ENCODE measurements around the gene AHNAK2.
"Not testable (repeated sequence)": the region's sequence is repeated elsewhere in the genome, so short reads cannot be mapped to it uniquely, and the experiment has no call there.

Gene AHNAK2

DNA sequence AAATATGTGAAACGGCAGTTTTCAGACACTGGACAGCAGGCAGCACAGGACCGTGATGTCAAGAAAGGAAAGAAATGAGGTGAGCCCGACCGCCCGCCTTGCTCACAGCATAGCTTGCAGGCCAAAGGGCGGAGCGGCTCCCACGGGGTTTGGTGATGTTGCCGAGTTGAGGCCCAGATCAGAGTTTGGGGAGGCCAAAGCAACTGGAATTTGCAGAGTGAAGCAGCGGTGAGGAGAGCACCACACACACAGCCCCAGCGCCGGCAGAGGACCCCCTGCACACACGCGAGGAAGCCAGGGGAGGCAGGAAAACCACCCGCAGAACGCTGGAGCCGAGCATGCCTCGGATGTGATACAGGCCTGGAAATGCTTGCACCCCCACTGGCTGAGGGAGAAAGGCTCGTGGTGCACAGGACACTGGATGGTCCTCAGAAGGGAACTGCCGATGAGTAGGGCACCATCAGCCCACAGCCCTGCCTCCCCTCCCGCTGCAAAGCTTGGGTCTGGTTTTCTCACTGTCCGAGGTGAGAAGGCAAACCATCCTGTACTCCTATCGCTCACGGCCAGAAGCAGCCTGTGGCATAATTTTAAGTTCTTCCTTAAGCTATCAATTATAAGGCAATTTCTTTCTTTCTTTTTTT is 79.2 kb downstream of the AHNAK2 start:
- no peak for DNase-seq (ENCODE audit: low read depth, low spot score)

- no peak for DNase-seq (ENCODE audit: low read depth, low spot score)
These were observed 80.0 kb downstream of the AHNAK2 start for GRCh38 chr14:104898195-104898558.

GRCh38 chr14:104897330-104898194 is 80.6 kb downstream of the AHNAK2 start:
- DNase-seq (ENCODE audit: low read depth, low spot score), result no peak

DNA sequence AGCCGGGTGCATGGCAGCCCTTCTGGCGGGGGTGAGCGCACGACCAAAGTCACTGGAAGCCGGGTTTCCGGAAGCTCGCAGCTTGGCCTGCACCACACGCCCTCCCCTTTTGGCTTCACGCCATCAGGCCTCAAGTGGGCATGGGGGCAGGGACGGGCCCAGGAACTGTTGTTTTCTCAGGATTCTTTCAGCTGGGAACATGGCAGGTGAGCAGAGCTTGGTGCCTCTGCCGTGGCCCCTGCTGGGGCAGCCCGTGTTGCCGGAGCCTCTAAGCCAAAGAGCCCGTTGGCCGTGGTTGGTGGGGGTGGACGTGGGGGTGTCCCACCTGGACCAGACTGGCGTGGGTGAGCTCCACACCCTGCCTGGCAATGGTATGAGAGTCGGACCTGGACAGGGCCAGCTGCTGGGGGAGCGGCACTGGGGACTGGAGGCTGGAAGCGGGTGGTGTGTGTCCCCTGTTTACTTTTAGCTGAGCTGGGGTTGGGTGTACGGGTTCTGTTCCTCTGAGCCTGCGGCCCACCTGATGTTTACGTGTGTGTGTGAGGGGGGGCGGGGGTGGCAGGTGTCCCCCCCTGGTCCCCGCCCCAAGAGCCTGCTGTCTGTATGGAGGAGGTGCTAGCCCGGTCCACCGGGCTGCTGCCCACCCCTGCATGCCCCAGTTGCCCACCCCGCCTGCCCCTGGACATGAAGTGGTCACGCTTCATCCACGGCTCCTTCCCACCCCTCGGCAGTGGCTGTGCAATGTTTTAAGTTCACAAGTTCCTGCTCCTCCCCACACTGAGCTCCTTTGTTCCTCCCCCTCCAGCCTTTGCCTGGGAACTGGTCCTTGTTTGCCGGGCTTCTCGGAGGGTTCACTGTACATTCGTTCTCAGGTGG is 82.2 kb downstream of the AHNAK2 start:
- no peak for DNase-seq (ENCODE audit: low read depth, low spot score)

GRCh38 chr14:104895207-104895785 is 82.9 kb downstream of the AHNAK2 start:
- DNase-seq (ENCODE audit: low read depth, low spot score), result no peak

GRCh38 chr14:104894331-104895206 is 83.6 kb downstream of the AHNAK2 start:
- DNase-seq (ENCODE audit: low read depth, low spot score), result no peak

- DNase-seq (ENCODE audit: low read depth, low spot score), result no peak
These were observed 84.6 kb downstream of the AHNAK2 start for GRCh38 chr14:104893435-104894207.

- DNase-seq (ENCODE audit: low read depth, low spot score), result no peak
These were observed 85.4 kb downstream of the AHNAK2 start for GRCh38 chr14:104892531-104893434.

GRCh38 chr14:104891664-104892530 is 86.3 kb downstream of the AHNAK2 start:
- DNase-seq (ENCODE audit: low read depth, low spot score), result no peak

DNA sequence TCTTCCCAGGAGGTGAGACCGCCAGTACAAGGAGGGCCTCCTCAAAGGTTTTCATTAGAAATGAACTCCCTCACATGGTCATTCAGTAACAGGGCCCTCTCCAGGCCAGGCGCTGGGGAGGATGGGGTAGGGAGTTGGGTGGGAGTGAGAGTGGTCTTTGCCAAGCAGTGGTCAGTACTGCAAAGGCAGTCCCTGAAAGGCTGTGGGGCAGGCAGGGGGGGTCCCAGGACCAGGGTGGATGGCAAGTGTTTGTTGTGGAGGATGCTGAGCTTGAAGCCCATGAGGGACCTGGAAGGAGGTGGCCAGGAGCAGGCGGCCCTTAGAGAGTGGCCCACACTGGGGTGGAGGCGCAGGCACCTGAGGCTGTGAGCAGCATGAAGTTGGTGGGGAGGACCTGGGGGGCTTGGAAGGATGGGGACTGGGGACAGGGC is 87.0 kb downstream of the AHNAK2 start:
- no peak for DNase-seq (ENCODE audit: low read depth, low spot score)

GRCh38 chr14:104890292-104890691 is 87.9 kb downstream of the AHNAK2 start:
- DNase-seq (ENCODE audit: low read depth, low spot score), result not testable (repeated sequence)

- no peak for DNase-seq (ENCODE audit: low read depth, low spot score)
These were observed 88.8 kb downstream of the AHNAK2 start for GRCh38 chr14:104889375-104889757.

DNA sequence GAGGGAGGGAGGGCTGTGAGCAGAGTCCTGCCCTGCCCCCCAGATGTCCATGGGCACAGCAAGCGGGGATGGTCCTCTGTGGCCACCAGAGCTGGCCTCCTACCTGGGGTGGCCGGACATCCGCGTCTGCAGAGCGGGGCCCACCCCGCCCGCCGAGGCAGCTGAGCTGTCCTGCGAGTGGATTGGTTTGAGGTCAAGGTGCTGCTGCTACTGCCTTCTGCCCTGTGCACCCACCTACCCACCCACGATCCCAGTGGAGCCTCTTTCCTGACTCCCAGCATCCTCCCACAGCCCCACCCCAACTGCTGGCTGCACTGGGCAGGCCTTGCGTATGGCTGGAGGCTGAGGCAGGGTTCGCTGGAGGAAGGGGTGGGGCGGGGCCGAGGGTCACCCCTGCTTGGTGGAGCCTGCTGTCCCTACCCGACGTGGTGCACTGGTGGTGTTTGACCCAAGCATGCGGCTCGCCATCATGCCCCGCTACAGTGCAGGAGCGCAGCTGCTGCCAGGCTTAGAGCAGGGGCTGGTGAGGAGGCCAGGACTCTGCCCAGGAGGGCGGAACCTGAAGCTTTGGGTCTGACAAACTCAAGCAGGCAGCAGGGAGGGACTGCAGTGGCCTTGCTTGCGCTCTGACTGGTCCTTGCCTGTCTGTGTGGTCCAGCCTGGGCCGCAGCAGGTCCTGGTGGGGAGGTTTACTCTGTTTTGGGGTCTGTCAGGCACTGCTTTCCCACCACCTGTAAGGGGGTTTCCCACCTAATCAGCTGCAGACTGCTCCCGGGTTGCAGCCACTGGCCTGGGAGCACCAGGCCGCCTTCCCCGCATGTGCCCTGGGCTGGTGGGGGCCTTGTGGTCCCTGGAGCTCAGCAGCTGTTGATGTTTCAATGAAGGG is 89.4 kb downstream of the AHNAK2 start:
- DNase-seq (ENCODE audit: low read depth, low spot score), result no peak

DNA sequence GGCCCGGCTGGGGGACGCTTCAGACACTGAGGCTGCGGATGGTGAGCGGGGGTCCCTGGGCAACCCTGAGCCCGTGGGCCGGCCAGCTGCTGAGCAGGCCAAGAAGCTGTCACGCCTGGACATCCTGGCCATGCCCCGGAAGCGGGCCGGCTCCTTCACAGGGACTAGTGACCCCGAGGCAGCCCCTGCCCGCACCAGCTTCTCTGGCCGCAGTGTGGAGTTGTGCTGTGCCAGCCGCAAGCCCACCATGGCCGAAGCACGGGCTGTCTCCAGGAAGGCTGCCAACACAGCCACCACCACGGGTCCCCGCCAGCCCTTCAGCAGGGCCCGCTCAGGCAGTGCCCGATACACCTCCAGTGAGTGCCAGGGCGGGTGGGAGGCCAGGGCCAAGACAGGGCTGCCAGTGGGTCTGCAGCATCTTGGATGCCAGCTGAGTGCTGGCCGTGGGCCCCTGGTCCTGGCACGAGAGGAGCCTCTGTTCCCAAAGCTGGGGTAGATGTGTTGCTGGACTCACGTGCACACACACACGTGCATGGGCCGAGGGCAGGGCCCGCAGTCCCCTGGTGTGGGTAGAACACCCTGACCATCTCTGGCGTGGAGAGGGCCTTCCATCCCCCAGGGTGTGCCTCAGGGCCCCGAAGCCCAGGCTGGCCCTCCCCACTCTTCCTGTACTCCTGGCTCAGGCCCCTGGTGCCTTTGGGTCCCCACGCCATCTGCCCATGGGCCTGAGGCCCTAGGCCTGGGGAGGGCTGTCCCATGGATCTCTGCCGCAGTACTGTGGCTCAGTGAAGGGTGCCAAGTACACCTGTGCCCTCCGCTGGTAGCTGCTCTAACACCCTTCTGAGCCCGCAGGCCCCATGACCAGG is 90.3 kb downstream of the AHNAK2 start:
- no peak for DNase-seq (ENCODE audit: low read depth, low spot score)
